ENCODE data around the gene MUSK.
"Not testable (repeated sequence)": the region's sequence is repeated elsewhere in the genome, so short reads cannot be mapped to it uniquely, and the experiment has no call there.

The MUSK gene

GRCh38 chr9:110763568-110763967 is 95.0 kb downstream of the MUSK start:
- DNase-seq (ENCODE audit: low spot score): no peak

- no peak for DNase-seq (ENCODE audit: low spot score)
Measured at GRCh38 chr9:110764006-110764405, 95.4 kb downstream of the MUSK start.

GRCh38 chr9:110765926-110766325 is 97.3 kb downstream of the MUSK start:
- no peak for DNase-seq (ENCODE audit: low spot score)

- no peak for DNase-seq (ENCODE audit: low spot score)
Measured at GRCh38 chr9:110767559-110768063, 99.0 kb downstream of the MUSK start.

GRCh38 chr9:110768886-110769285 is 100.3 kb downstream of the MUSK start:
- no peak for DNase-seq (ENCODE audit: low spot score)

- no peak for DNase-seq (ENCODE audit: low spot score)
Measured at GRCh38 chr9:110769667-110770066, 101.1 kb downstream of the MUSK start.

GRCh38 chr9:110775724-110776123 is 107.1 kb downstream of the MUSK start:
- no peak for DNase-seq (ENCODE audit: low spot score)

GRCh38 chr9:110776221-110776620 is 107.6 kb downstream of the MUSK start:
- DNase-seq (ENCODE audit: low spot score): no peak

GRCh38 chr9:110777196-110777875 is 108.7 kb downstream of the MUSK start:
- DNase-seq (ENCODE audit: low spot score): no peak

GRCh38 chr9:110777876-110778215 is 109.3 kb downstream of the MUSK start:
- no peak for DNase-seq (ENCODE audit: low spot score)

GRCh38 chr9:110782701-110783100 is 114.1 kb downstream of the MUSK start:
- DNase-seq (ENCODE audit: low spot score): no peak

- no peak for DNase-seq (ENCODE audit: low spot score)
Measured at GRCh38 chr9:110784309-110784708, 115.7 kb downstream of the MUSK start.

- DNase-seq (ENCODE audit: low spot score): no peak
Measured at GRCh38 chr9:110785166-110785565, 116.6 kb downstream of the MUSK start.

- not testable (repeated sequence) for DNase-seq (ENCODE audit: low spot score)
Measured at GRCh38 chr9:110788396-110788795, 119.8 kb downstream of the MUSK start.

GRCh38 chr9:110788871-110789270 is 120.3 kb downstream of the MUSK start:
- DNase-seq (ENCODE audit: low spot score): no peak

GRCh38 chr9:110797611-110798010 is 129.0 kb downstream of the MUSK start:
- DNase-seq (ENCODE audit: low spot score): no peak

- no peak for DNase-seq (ENCODE audit: low spot score)
Measured at GRCh38 chr9:110799396-110799795, 130.8 kb downstream of the MUSK start.

- DNase-seq (ENCODE audit: low spot score): no peak
Measured at GRCh38 chr9:110801426-110801825, 132.8 kb downstream of the MUSK start.

GRCh38 chr9:110802416-110803035 is 133.9 kb downstream of the MUSK start:
- no peak for DNase-seq (ENCODE audit: low spot score)

- DNase-seq (ENCODE audit: low spot score): no peak
Measured at GRCh38 chr9:110807956-110808598, 139.5 kb downstream of the MUSK start.

- no peak for DNase-seq (ENCODE audit: low spot score)
Measured at GRCh38 chr9:110808599-110808980, 140.0 kb downstream of the MUSK start.

- DNase-seq (ENCODE audit: low spot score): no peak
Measured at GRCh38 chr9:110809038-110809595, 140.5 kb downstream of the MUSK start.
